Measurements from ENCODE around the gene NDOR1.

NDOR1 gene

GRCh38 chr9:137183980-137184595 lies 21.4 kb upstream of the NDOR1 start:
- no peak for DNase-seq (ENCODE audit: low read depth)

- DNase-seq (ENCODE audit: low read depth), result no peak
Measured at GRCh38 chr9:137184881-137185660, 20.4 kb upstream of the NDOR1 start.

GRCh38 chr9:137185921-137186320 lies 19.6 kb upstream of the NDOR1 start:
- no peak for DNase-seq (ENCODE audit: low read depth)

GRCh38 chr9:137186385-137186784 lies 19.1 kb upstream of the NDOR1 start:
- DNase-seq (ENCODE audit: low read depth), result no peak

- no peak for DNase-seq (ENCODE audit: low read depth)
Measured at GRCh38 chr9:137187386-137187785, 18.1 kb upstream of the NDOR1 start.

GRCh38 chr9:137188086-137188489 lies 17.4 kb upstream of the NDOR1 start:
- no peak for DNase-seq (ENCODE audit: low read depth)

- DNase-seq (ENCODE audit: low read depth), result peak; percentile 97
Measured at GRCh38 chr9:137188490-137189296, 16.8 kb upstream of the NDOR1 start, which contains the start of the genes ANAPC2 and SSNA1. Gene ANAPC2, minus strand, starts transcription at chr9:137188560. Its CDS starts 28 bp downstream, at chr9:137188532. Gene SSNA1, plus strand, starts transcription at chr9:137188676. Its CDS starts 51 bp downstream, at chr9:137188727.

GRCh38 chr9:137189297-137190295 lies 15.9 kb upstream of the NDOR1 start:
- DNase-seq (ENCODE audit: low read depth), result no peak

- no peak for DNase-seq (ENCODE audit: low read depth)
Measured at GRCh38 chr9:137190315-137190856, 15.1 kb upstream of the NDOR1 start.

- no peak for DNase-seq (ENCODE audit: low read depth)
Measured at GRCh38 chr9:137191245-137191644, 14.3 kb upstream of the NDOR1 start.

- DNase-seq (ENCODE audit: low read depth), result no peak
Measured at GRCh38 chr9:137191691-137192447, 13.6 kb upstream of the NDOR1 start.

- DNase-seq (ENCODE audit: low read depth), result no peak
Measured at GRCh38 chr9:137192448-137192780, 13.1 kb upstream of the NDOR1 start.

GRCh38 chr9:137192859-137193258 lies 12.6 kb upstream of the NDOR1 start:
- no peak for DNase-seq (ENCODE audit: low read depth)

GRCh38 chr9:137193771-137194170 lies 11.7 kb upstream of the NDOR1 start:
- DNase-seq (ENCODE audit: low read depth), result no peak

- no peak for DNase-seq (ENCODE audit: low read depth)
Measured at GRCh38 chr9:137194388-137194787, 11.1 kb upstream of the NDOR1 start.

GRCh38 chr9:137194909-137195308 lies 10.6 kb upstream of the NDOR1 start:
- DNase-seq (ENCODE audit: low read depth), result no peak

GRCh38 chr9:137195525-137196220 lies 9.8 kb upstream of the NDOR1 start:
- no peak for DNase-seq (ENCODE audit: low read depth)

GRCh38 chr9:137198051-137198901 lies 7.2 kb upstream of the NDOR1 start:
- DNase-seq (ENCODE audit: low read depth), result no peak

GRCh38 chr9:137198902-137199283 lies 6.6 kb upstream of the NDOR1 start:
- DNase-seq (ENCODE audit: low read depth), result no peak

Data from activated T-cell treated with anti-CD3 and anti-CD28 coated beads for 48 hours (primary cell).